ENCODE data around the gene RABAC1.

RABAC1 gene

DNA sequence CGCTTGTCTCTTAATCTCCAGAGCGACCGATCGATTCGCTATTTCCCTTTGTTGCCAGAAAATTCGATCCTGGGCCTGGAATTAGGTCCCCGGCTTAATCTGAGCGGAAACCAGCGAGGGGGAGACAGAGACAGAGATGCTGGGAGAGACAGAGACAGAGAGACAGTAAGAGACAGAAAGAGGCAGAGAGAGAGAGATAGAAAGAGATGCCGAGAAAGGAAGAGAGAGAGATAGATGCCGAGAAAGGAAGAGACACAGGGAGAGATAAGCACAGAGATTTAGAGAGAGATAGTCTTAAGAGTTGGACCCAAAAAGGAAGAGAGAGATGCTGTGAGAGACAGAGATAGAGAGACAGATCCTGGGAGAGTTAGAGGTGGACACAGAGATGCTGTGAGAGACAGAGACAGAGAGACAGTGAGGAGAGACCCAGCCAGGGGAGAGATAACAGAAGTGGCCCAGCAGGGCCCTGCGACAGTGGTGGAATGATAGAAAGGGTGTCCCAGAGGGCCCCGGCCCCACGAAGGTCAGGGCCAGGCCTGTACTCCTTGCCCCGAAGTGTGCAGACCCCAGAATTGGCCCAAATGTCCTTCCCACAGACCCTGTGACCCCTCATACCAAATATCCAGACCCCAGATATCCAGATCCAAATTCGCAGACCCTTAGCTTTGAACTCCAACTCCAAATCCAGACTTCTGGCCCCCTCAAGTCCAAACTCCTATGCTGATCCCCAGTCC is 32.2 kb downstream of the RABAC1 start:
- no peak for DNase-seq (ENCODE audit: low read depth)

DNA sequence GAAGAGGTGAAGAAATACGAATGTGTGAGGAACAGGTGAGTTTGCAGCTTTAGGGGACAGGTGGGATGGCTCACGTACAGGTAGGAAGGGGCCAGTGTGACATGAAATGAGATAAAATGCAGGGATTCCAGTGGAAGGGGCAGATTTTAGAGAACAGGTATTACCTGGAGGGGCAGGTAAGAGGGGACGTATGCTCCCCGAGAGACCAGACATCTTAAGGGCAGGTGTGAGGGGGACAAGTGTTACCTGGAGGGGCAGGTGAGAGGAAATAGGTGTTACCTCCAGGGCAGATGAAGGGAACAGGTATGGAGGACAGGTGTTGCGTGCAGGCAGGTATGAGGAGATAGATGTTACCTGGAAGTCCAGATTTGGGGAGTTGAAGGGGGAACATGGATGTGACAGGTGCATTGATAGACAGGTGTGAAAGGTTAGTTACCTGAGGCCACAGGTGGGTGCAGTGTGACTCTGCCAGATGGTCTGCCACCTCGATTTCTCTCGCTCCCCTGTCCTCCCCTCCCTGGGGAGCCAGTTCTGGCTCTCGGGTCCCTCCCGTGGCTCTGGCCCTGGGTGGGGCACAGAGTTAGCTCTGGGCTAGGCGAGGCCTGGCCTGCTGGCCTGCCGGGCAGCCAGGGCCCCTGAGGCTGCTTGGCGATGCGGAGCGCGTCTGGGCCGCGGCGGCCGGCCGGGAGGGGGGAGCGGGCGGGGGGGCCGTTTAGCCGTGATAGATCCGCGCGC is 32.9 kb downstream of the RABAC1 start:
- H3K4me3 ChIP-seq (ENCODE audit: low read length), result no peak overlapping the region
- no peak for DNase-seq (ENCODE audit: low read depth)
- TF ChIP-seq, protein P1, sequence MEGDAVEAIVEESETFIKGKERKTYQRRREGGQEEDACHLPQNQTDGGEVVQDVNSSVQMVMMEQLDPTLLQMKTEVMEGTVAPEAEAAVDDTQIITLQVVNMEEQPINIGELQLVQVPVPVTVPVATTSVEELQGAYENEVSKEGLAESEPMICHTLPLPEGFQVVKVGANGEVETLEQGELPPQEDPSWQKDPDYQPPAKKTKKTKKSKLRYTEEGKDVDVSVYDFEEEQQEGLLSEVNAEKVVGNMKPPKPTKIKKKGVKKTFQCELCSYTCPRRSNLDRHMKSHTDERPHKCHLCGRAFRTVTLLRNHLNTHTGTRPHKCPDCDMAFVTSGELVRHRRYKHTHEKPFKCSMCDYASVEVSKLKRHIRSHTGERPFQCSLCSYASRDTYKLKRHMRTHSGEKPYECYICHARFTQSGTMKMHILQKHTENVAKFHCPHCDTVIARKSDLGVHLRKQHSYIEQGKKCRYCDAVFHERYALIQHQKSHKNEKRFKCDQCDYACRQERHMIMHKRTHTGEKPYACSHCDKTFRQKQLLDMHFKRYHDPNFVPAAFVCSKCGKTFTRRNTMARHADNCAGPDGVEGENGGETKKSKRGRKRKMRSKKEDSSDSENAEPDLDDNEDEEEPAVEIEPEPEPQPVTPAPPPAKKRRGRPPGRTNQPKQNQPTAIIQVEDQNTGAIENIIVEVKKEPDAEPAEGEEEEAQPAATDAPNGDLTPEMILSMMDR (conservative IDR thresholded peaks at IDR 0.05; ENCODE audit: low read depth, low read length), result no peak

More for the DNA sequence above, 32.2 kb downstream of the RABAC1 start:
- TF ChIP-seq, protein P1 (conservative IDR thresholded peaks at IDR 0.05; ENCODE audit: low read depth, low read length), result no peak
- H3K4me3 ChIP-seq (ENCODE audit: low read length), result no peak overlapping the region

DNA sequence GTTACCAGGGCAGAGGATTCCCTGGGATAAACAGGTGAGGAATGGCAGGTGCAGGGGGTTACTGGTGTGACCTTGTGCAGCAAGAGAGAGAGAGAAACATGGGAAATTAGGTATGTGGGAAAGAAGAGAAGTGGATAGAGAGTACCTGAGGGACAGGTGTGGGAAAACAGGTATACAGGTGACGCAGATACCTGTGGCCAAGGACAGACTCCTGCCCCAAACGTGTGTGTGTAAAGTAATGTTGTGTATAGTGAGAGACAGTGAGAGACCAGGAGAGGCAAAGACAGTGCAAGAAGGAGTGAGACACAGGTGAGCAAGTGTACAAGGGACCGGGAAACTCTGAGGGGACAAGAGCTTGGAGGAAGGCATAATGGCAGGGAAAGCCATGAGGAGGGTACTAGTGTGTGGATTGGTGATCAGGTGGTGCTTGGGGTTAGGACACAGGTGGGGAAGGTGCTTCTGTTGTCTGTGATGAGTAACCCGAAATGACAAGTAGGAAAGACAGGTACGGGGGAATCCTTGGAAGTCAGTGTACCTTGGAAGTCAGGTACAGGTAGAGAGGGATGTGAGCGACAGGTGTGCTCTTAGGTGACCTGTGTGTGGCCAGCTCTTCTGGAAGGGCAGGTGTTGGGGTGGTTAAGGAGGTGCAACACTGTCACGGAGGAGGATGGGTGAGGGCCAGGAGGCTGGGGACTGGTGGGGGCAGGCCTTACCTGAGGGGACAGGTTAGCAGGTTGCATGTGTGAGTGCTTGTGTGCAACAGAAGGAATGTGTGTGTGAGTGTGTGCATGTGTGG is 33.7 kb downstream of the RABAC1 start:
- DNase-seq (ENCODE audit: low read depth), result no peak
- no peak overlapping the region for H3K4me3 ChIP-seq (ENCODE audit: low read length)
- TF ChIP-seq, protein P1 (conservative IDR thresholded peaks at IDR 0.05; ENCODE audit: low read depth, low read length), result no peak

DNA sequence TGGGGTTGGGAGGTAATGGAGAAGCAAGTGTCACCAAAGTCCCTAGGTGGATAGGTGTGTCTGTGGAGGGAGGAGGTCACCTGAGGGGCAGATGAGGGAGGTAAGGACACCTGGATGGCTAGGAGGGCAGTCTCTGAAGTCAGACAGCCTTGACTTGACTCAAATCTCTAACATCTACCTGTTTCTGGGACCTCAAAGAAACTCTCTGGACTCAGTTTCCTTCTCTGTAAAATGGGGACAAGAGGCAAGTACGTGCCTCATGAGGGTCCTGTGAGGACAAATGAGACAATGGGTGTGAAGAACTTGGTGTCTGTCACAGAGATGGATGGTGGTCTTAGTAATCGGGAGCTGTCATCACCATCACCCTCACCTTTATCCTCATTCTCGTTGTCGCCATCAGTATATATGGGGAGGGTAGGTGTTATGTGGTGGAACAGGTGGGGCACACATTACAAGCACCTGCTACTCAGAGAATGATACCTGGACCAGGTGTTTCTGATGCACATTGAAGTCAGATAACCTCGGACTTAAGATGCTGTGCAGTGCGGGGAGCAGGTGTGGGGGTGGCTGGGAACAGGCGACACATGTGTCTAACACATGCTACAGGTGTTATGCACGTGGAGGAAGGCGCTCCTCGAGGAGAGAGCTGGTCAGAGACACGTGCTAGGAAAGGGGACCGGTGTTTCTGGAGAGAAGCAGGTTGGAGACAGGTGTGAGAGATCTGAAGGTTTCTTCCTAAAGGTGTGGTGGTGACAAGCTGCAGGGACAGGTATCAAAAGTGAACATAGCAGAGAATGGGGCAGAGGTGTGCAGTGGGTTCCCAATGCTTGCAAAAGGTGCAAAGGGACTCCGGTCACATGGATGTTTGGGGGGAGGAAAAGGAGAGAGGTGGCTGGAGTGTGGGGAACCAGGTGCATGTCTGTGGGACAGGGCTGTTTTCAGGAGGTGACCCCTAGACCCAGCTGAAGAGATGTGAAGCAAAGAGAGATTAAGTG is 34.7 kb downstream of the RABAC1 start:
- TF ChIP-seq, protein P1 (conservative IDR thresholded peaks at IDR 0.05; ENCODE audit: low read depth, low read length), result no peak
- H3K4me3 ChIP-seq (ENCODE audit: low read length), result no peak overlapping the region
- DNase-seq (ENCODE audit: low read depth), result no peak

DNA sequence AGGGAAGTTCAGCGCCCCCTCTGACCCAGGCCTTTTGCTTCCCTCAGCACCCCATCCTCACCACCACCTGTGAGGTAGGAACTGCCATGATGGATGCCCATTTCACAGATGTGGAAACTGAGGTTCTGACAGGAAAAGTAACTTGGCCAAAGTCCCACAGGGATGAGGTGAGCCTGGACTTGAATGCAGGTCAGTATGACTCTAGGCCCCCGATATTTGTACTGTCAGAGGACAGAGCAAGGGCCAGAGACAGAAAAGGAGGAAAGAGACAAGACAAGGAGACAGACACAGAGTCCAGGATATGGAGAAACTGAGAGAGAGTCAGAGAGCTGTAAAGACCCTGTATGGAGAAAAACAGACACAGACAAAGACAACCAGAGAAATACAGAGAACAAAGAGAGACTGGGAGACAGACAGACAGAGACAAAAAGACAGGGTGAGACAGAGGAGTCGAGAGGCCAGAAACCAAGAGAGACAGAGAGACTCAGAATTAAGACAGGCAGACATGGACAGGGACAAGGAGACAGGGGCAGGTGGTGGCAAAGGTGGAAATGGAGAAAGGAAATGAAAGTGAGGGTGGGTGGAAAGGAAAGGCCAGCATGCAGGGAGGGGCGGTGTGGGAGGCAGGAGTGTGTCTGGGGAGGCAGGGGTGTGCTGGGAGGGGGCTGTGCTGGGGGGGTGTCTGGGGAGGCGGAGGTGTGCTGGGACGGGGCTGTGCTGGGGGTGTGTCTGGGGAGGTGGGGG is 35.9 kb downstream of the RABAC1 start:
- TF ChIP-seq, protein P1 (conservative IDR thresholded peaks at IDR 0.05; ENCODE audit: low read depth, low read length), result no peak
- H3K4me3 ChIP-seq (ENCODE audit: low read length), result no peak overlapping the region
- DNase-seq (ENCODE audit: low read depth), result no peak

DNA sequence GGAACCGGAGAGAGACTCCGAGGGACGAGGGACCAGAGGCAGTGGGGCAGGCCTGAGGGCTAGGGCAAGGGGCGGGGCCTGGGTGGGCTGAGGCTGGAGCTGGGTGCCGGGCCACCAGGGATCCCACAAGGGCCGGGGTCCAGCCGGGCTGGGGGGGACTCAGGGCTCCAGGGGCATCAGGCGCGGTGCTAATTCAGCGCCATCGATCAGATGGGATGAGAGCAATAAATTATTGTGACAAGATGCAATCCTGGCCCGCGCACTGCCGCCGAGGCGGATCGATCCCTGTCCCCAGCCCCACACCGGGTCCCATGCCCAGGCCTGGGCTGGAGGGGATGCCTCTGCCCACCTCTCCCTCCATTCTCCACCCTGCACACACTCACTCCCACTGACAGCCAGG is 36.5 kb downstream of the RABAC1 start:
- DNase-seq (ENCODE audit: low read depth), result no peak
- TF ChIP-seq, protein P1 (conservative IDR thresholded peaks at IDR 0.05; ENCODE audit: low read depth, low read length), result no peak
- H3K4me3 ChIP-seq (ENCODE audit: low read length), result no peak overlapping the region

Data from retinal pigment epithelial cell (primary cell).